DND-41 (cell line): Measurements from ENCODE around the gene SMAD7.

Experiments
- ATAC-seq: fragments of 200-7000 bp; cut with Tn5 transposase; 3 replicates; pipeline ENCODE4 v1.9.1; 2021; ENCODE audit warnings: low read depth; ENCODE audit not compliant: insufficient read depth
- DNase-seq: peaks from one replicate; pipeline ENCODE4 v3.0.0-alpha.2; 2020
- H2AFZ ChIP-seq: 2 replicates; pipeline ENCODE4 v1.6.0; 2012; ENCODE audit warnings: low read depth, low read length
- H3K27ac ChIP-seq: 2 replicates; pipeline ENCODE4 v1.5.1; 2012; ENCODE audit warnings: low read length, inconsistent platforms
- H3K27me3 ChIP-seq: fragments of 200-600 bp; sonication (generic); 2 replicates; pipeline ENCODE4 v1.6.0; 2012; ENCODE audit warnings: low read length, mild to moderate bottlenecking, inconsistent platforms; ENCODE audit not compliant: insufficient read depth, poor library complexity
- H3K36me3 ChIP-seq: 2 replicates; pipeline ENCODE4 v1.5.1; 2012; ENCODE audit warnings: low read length, inconsistent platforms; ENCODE audit not compliant: insufficient read depth
- H3K4me1 ChIP-seq: 2 replicates; pipeline ENCODE4 v1.5.1; 2012; ENCODE audit warnings: mild to moderate bottlenecking, low read length; ENCODE audit not compliant: insufficient read depth
- H3K4me2 ChIP-seq: 2 replicates; pipeline ENCODE4 v1.6.0; 2012; ENCODE audit warnings: mild to moderate bottlenecking, moderate library complexity, low read length, inconsistent platforms; ENCODE audit not compliant: insufficient read depth
- H3K4me3 ChIP-seq, 2 experiments: fragments of 200-600 bp in 1 of 2; shearing (Covaris generic) in 1 of 2; 2 replicates each; pipeline ENCODE4 v1.5.1; 2012 to 2016; ENCODE audit warnings: inconsistent platforms in 2 of 2, low read length in 2 of 2, mild to moderate bottlenecking in 2 of 2, low read depth in 1 of 2, moderate library complexity in 1 of 2
- H3K79me2 ChIP-seq: 2 replicates; pipeline ENCODE4 v1.6.0; 2012; ENCODE audit warnings: low read length, inconsistent platforms; ENCODE audit not compliant: insufficient read depth
- H3K9ac ChIP-seq: 2 replicates; pipeline ENCODE4 v1.6.0; 2012; ENCODE audit warnings: low read depth, mild to moderate bottlenecking, inconsistent platforms, low read length, moderate library complexity
- H3K9me3 ChIP-seq: 2 replicates; pipeline ENCODE4 v1.5.1; 2012; ENCODE audit warnings: low read length, moderate library complexity, mild to moderate bottlenecking, inconsistent platforms; ENCODE audit not compliant: insufficient read depth, severe bottlenecking
- H4K20me1 ChIP-seq: 2 replicates; pipeline ENCODE4 v1.6.0; 2012; ENCODE audit warnings: low read length; ENCODE audit not compliant: insufficient read depth
- EZH2 ChIP-seq: IDR thresholded peaks from 3 replicates; pipeline ENCODE4 v1.6.1; 2012; ENCODE audit warnings: borderline replicate concordance, low read depth, mild to moderate bottlenecking, moderate library complexity, low read length, inconsistent platforms; ENCODE audit not compliant: severe bottlenecking
- TF ChIP-seq, protein P1 (sequence below): IDR thresholded peaks from 2 replicates; pipeline ENCODE4 v1.5.1; 2012; ENCODE audit warnings: borderline replicate concordance, low read length, moderate library complexity, mild to moderate bottlenecking; ENCODE audit not compliant: poor library complexity, severe bottlenecking; ENCODE audit errors: extremely low read depth

The SMAD7 gene

DNA sequence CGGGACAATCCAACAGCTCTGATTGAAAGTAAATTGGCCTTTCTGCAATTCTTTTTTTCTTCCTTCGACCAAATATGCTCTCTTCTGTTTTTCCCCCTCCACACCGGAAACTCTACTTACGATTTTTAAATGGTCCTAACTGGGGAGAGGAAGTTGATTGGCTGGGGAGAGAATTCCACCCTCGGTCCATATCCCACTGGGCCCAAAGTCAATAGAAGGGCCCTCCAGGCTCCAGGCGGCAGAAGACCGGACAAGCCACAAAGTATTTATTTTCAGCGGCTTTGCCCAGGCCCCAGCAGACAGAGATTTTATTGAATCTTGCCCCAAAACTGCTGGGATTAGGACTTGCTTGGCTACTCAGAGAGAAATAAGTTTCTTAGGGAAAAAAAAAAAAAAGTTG, 37.1 kb upstream of the SMAD7 start:
- H3K9ac ChIP-seq, result no peak overlapping the region
- no peaks in the 10 kb centered on the region for H3K36me3 ChIP-seq
- no peaks in the 10 kb centered on the region for H4K20me1 ChIP-seq
- ATAC-seq, result no peak
- H3K27ac ChIP-seq, result no peak overlapping the region
- no peaks in the 10 kb centered on the region for H3K79me2 ChIP-seq
- no peak for TF ChIP-seq EZH2
- TF ChIP-seq, protein P1, sequence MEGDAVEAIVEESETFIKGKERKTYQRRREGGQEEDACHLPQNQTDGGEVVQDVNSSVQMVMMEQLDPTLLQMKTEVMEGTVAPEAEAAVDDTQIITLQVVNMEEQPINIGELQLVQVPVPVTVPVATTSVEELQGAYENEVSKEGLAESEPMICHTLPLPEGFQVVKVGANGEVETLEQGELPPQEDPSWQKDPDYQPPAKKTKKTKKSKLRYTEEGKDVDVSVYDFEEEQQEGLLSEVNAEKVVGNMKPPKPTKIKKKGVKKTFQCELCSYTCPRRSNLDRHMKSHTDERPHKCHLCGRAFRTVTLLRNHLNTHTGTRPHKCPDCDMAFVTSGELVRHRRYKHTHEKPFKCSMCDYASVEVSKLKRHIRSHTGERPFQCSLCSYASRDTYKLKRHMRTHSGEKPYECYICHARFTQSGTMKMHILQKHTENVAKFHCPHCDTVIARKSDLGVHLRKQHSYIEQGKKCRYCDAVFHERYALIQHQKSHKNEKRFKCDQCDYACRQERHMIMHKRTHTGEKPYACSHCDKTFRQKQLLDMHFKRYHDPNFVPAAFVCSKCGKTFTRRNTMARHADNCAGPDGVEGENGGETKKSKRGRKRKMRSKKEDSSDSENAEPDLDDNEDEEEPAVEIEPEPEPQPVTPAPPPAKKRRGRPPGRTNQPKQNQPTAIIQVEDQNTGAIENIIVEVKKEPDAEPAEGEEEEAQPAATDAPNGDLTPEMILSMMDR, result no peak
- no peak for DNase-seq
- no peak overlapping the region for H2AFZ ChIP-seq
- no peak overlapping the region for H3K4me3 ChIP-seq
- H3K4me1 ChIP-seq, result no peaks in the 10 kb centered on the region
- no peak overlapping the region for H3K4me2 ChIP-seq
- H3K9me3 ChIP-seq, result no peaks in the 10 kb centered on the region
- no peaks in the 10 kb centered on the region for H3K27me3 ChIP-seq

DNA sequence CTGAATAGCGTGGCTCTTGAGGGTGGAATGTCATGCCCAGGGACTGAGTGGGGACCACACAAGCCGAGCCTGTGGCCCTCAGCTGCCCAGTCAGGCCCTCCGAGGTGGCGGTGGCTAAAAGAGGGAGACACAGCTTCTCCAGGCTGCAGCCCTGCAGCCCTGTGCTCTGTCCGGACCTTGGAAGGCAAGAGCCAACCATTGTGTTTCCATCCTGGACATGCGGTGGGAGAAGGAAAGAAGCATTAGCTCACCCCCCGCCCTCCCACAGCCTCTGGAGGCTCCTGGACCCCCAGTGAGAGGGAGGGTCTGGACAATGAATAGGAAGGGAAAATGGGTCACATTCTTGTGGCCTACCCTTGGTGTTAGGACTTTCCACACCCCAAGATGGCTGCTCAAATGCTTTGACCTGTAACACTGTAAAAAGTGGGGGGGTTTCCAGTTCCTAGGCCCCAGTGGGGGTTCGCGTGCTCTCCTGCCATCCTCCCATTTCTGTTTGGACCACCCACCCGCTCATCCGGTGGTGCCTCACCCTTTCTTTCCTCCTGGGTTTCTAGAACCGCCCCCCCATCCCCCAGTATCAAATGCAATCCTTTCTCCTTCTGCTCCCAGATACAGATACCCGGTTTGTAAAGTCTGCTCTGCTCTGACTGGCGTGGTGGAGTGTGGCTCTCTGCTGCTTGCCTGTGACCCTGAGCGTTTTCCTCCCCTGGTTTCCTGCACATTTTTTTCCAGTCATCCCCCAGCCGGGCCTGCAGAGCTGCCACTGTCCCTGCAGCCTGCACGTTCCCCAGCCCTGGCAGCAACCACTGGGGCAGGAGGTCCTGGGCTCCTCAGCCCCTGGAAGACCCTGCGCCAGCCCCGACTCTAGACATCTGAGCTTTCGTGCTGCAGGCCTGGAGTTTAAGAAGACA, 36.3 kb upstream of the SMAD7 start:
- H3K79me2 ChIP-seq, result no peaks in the 10 kb centered on the region
- no peak overlapping the region for H3K27ac ChIP-seq
- no peaks in the 10 kb centered on the region for H3K36me3 ChIP-seq
- no peaks in the 10 kb centered on the region for H3K27me3 ChIP-seq
- ATAC-seq (no peak), DNase-seq (no peak)
- no peak overlapping the region for H3K9ac ChIP-seq
- no peaks in the 10 kb centered on the region for H3K4me1 ChIP-seq
- H3K4me3 ChIP-seq, result no peak overlapping the region
- no peaks in the 10 kb centered on the region for H4K20me1 ChIP-seq
- TF ChIP-seq, protein P1, result no peak
- TF ChIP-seq EZH2, result no peak
- H3K9me3 ChIP-seq, result no peaks in the 10 kb centered on the region
- H2AFZ ChIP-seq, result no peak overlapping the region
- no peak overlapping the region for H3K4me2 ChIP-seq

DNA sequence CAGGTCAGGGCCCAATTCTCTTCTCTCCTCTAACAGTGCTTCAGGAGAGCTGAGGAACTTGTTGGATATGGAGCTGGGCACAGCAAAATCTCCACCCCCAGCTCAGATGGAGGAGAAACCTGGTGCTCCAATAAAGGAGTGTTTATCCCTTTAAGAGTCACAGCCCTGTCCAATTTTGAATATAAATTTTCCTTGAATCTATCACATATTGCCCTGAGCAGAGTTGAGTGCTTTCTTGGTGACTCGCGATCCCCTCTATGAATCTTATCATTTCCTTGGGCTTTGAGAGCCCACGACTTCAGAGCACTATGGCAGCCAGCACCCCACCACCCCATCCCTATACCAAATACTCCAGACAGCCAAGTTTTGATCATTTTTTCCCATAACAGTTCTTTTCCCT, 34.4 kb upstream of the SMAD7 start:
- Histone ChIP-seq H3K9ac (no peak overlapping the region), H3K9me3 (no peaks in the 10 kb centered on the region), H3K27me3 (no peaks in the 10 kb centered on the region), H2AFZ (no peak overlapping the region), H3K79me2 (no peaks in the 10 kb centered on the region), H4K20me1 (no peaks in the 10 kb centered on the region), H3K4me3 (no peak overlapping the region), H3K4me2 (no peak overlapping the region), H3K27ac (no peak overlapping the region), H3K36me3 (no peaks in the 10 kb centered on the region), H3K4me1 (no peaks in the 10 kb centered on the region)
- ATAC-seq (no peak), DNase-seq (no peak)
- TF ChIP-seq EZH2, result no peak
- TF ChIP-seq, protein P1, result no peak
